Measurements from ENCODE around the gene ANKRD65.
"Not testable (repeated sequence)": the region's sequence is repeated elsewhere in the genome, so short reads cannot be mapped to it uniquely, and the experiment has no call there.

ANKRD65 gene

GRCh38 chr1:1371746-1372711, 49.0 kb downstream of the ANKRD65 start:
- DNase-seq (ENCODE audit: low read depth in 2 of 2) = peak; percentile 43 to 59

GRCh38 chr1:1371364-1371745, 49.7 kb downstream of the ANKRD65 start:
- DNase-seq (ENCODE audit: low read depth in 2 of 2) = peak in 1 of 2 donors; percentile 35

GRCh38 chr1:1370771-1371300, 50.2 kb downstream of the ANKRD65 start:
- no peak for DNase-seq (ENCODE audit: low read depth in 2 of 2)

GRCh38 chr1:1370094-1370493, 51.0 kb downstream of the ANKRD65 start:
- not testable (repeated sequence) for DNase-seq (ENCODE audit: low read depth in 2 of 2)

Data from activated CD8-positive, alpha-beta memory T cell treated with anti-CD3 and anti-CD28 coated beads for 4 hours (primary cell).